ENCODE data around the gene STAT2. TPM values are rescaled to one million over a fixed set of nuclear protein-coding genes. Genes with fewer than 3 reads are reported as not detected.
A peak's percentile ranks its signal among the peaks of the same experiment; 100 is the strongest.

Gene STAT2
- total and polyA plus RNA-seq, 9 of the 15 experiments (the other 6 are each of a cell fraction or from before 2014, with no cell fraction given): 15.5 to 46.9 (median 40.1) TPM

DNA sequence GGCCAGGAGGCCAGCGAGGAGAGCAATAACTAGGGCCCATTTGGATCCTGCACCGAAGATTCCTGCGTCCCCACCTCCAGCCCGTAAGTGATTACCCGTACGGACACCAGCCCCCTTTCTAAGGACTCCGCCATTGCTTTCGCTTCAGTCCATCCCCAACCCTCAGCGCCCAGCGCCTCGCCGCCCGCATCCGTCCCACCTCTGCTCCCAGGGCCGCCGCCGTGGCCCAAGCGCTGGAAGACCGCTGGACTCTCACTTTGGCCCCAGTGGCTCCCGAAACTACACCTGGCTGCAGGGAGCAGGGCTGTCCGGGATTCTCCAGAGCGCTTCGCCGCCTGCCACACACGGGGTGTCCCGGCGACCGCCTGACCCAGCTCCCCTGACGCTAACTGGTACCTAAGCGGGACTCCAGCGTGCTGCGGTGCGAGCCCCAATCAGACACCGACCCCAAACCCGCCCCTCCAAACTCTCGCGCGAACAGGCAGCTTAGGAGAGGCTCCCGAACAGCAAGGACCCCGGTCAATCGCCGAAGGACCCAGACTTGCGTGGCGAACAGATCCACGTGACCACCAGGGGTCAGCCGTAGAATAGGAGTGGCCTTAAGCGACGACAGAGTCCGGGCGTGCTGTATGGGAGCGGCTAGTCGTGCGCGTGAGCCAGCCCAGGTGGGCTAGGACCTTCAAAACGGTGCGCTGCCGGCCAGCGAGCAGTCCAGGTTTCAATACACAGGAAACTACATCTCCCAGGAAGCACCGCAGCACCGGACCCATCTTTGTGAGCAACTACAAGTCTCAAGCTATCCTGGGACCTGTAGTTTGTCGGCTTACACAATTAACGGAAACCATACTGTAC is 44.1 kb downstream of the STAT2 start, which contains the start of gene CNPY2 (continued):
- TF ChIP-seq FOXP4 (CRISPR knock-in tag; IDR thresholded peaks at IDR 0.05; ENCODE audit: borderline replicate concordance): peak; percentile 89; the same call in 1 of the 2 replicates
- no peak for TF ChIP-seq COPS2 (conservative IDR thresholded peaks at IDR 0.05)
- no peak for TF ChIP-seq IRF9 (tag; IDR thresholded peaks at IDR 0.05)
- TF ChIP-seq EGR1 (conservative IDR thresholded peaks at IDR 0.05): no peak
- TF ChIP-seq FOS (IDR thresholded peaks at IDR 0.05; ENCODE audit: extremely low read depth, insufficient read length): no peak
- TF ChIP-seq NR4A1 (CRISPR knock-in tag; IDR thresholded peaks at IDR 0.05): no peak
- no peak for TF ChIP-seq NR4A1 (tag; IDR thresholded peaks at IDR 0.05)
- TF ChIP-seq ERF (CRISPR knock-in tag; IDR thresholded peaks at IDR 0.05): no peak
- no peak for TF ChIP-seq STAT5B (CRISPR knock-in tag; IDR thresholded peaks at IDR 0.05)
- no peak for TF ChIP-seq CBFB (CRISPR knock-in tag; IDR thresholded peaks at IDR 0.05)
- TF ChIP-seq, protein P1, sequence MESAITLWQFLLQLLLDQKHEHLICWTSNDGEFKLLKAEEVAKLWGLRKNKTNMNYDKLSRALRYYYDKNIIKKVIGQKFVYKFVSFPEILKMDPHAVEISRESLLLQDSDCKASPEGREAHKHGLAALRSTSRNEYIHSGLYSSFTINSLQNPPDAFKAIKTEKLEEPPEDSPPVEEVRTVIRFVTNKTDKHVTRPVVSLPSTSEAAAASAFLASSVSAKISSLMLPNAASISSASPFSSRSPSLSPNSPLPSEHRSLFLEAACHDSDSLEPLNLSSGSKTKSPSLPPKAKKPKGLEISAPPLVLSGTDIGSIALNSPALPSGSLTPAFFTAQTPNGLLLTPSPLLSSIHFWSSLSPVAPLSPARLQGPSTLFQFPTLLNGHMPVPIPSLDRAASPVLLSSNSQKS (CRISPR knock-in tag; IDR thresholded peaks at IDR 0.05): no peak
- TF ChIP-seq DACH1 (IDR thresholded peaks at IDR 0.05; ENCODE audit: partially characterized antibody): peak; percentile 84
- peak; percentile 60; the same call in 1 of the 2 replicates for TF ChIP-seq FOXP1 (CRISPR knock-in tag; IDR thresholded peaks at IDR 0.05)
- TF ChIP-seq, protein P2, sequence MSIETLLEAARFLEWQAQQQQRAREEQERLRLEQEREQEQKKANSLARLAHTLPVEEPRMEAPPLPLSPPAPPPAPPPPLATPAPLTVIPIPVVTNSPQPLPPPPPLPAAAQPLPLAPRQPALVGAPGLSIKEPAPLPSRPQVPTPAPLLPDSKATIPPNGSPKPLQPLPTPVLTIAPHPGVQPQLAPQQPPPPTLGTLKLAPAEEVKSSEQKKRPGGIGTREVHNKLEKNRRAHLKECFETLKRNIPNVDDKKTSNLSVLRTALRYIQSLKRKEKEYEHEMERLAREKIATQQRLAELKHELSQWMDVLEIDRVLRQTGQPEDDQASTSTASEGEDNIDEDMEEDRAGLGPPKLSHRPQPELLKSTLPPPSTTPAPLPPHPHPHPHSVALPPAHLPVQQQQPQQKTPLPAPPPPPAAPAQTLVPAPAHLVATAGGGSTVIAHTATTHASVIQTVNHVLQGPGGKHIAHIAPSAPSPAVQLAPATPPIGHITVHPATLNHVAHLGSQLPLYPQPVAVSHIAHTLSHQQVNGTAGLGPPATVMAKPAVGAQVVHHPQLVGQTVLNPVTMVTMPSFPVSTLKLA (conservative IDR thresholded peaks at IDR 0.05): peak; percentile 90 to 95
- no peak for TF ChIP-seq CHD4 (IDR thresholded peaks at IDR 0.05; ENCODE audit: insufficient read depth, insufficient replicate concordance, low read depth, low read length, poor library complexity, severe bottlenecking)
- TF ChIP-seq ZBTB8A (IDR thresholded peaks at IDR 0.05; ENCODE audit: partially characterized antibody): no peak
- TF ChIP-seq SMC3 (conservative IDR thresholded peaks at IDR 0.05; ENCODE audit: insufficient read depth, low read depth, low read length): peak; percentile 77
- TF ChIP-seq THRB (CRISPR knock-in tag; conservative IDR thresholded peaks at IDR 0.05): no peak
- TF ChIP-seq, protein P3, sequence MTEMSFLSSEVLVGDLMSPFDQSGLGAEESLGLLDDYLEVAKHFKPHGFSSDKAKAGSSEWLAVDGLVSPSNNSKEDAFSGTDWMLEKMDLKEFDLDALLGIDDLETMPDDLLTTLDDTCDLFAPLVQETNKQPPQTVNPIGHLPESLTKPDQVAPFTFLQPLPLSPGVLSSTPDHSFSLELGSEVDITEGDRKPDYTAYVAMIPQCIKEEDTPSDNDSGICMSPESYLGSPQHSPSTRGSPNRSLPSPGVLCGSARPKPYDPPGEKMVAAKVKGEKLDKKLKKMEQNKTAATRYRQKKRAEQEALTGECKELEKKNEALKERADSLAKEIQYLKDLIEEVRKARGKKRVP (CRISPR knock-in tag; IDR thresholded peaks at IDR 0.05): no peak

Measured in K562 (cell line).